ENCODE results near the gene MBNL2. TPM values are rescaled to one million over a fixed set of nuclear protein-coding genes. Genes with fewer than 3 reads are reported as not detected.

MBNL2 gene
- total and polyA plus RNA-seq, 10 of the 15 experiments (the other 5 are each of a cell fraction or from before 2014, with no cell fraction given): 1.6 to 9.7 (median 6.7) TPM

DNA sequence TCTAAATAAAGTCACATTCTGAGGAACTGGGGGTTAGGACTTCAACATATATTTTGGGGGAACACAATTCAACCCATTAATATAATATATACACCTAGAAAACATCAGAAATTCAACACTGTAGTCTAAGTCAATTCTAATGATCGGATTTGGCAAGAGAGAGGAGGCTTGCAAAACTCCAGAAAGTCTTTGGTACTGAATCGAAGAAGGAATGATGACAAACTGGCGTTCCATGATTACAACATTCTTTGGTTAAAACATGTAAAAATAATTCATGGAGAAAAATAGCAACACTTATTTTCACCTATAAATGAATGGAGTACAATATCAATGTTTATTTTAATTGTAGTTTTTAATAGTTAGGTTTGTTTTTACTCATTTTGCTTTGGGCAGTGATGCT is 62.4 kb downstream of the MBNL2 start:
- Histone ChIP-seq H3K27me3 (replicated peaks in 1 of 2; ENCODE audit: control insufficient read depth in 2 of 2, insufficient read depth in 2 of 2, low read length in 1 of 2) (no peaks in the 10 kb centered on the region), H3K4me2 (ENCODE audit: control insufficient read depth, insufficient read depth) (no peak overlapping the region), H3K9ac (ENCODE audit: control insufficient read depth, insufficient read depth, low read length) (no peak overlapping the region), H3K79me2 (ENCODE audit: control insufficient read depth, insufficient read depth, low read length) (no peaks in the 10 kb centered on the region), H3K4me1 (ENCODE audit: control insufficient read depth, insufficient read depth, low read length) (peaks cover 3% of the 10 kb centered on the region; the same call in 1 of the 2 replicates), H3K4me3 (no peak overlapping the region), H4K20me1 (ENCODE audit: control insufficient read depth, insufficient read depth) (peaks cover 4% of the 10 kb centered on the region; the same call in 1 of the 2 replicates), H2AFZ (ENCODE audit: control insufficient read depth, low read depth, low read length) (no peak overlapping the region), H3K9me3 (replicated peaks; ENCODE audit: control insufficient read depth, insufficient read depth, low read length) (no peaks in the 10 kb centered on the region), H3K36me3 (ENCODE audit: control insufficient read depth in 2 of 2, insufficient read depth in 2 of 2, low read length in 1 of 2) (no peaks in the 10 kb centered on the region; a peak in 1 of 4 replicates), H3K27ac (ENCODE audit: control insufficient read depth, insufficient read depth) (no peak overlapping the region)
- intact Hi-C loops (cut with micrococcal nuclease; ENCODE audit: unreplicated experiment): no loop called here
- no TSS peak for BruUV-seq (replicated peaks)
- TF ChIP-seq SREBF1 (IDR thresholded peaks at IDR 0.05; ENCODE audit: low read length) (no peak), RELA (IDR thresholded peaks at IDR 0.05; ENCODE audit: borderline replicate concordance, partially characterized antibody) (no peak), HCFC1 (IDR thresholded peaks at IDR 0.05; ENCODE audit: low read length) (no peak)
- WGBS (ENCODE audit: insufficient coverage, insufficient replicate concordance, low lambda C conversion rate, missing lambda C conversion rate): 98% methylated on average over 3 of the region's 3 CpGs
- CTCF ChIA-PET: no interaction called here
- SMC1A ChIA-PET (ENCODE audit: uncharacterized antibody, unreplicated experiment): no interaction called here
- no peak for ATAC-seq
- POLR2A ChIA-PET: no interaction called here
- in situ Hi-C loops (cut with MboI): no loop called here
- FAIRE-seq: no peak
- RAD21 ChIA-PET (ENCODE audit: unreplicated experiment): no interaction called here
- no peak for DNase-seq (ENCODE audit: low read depth, low spot score)

DNA sequence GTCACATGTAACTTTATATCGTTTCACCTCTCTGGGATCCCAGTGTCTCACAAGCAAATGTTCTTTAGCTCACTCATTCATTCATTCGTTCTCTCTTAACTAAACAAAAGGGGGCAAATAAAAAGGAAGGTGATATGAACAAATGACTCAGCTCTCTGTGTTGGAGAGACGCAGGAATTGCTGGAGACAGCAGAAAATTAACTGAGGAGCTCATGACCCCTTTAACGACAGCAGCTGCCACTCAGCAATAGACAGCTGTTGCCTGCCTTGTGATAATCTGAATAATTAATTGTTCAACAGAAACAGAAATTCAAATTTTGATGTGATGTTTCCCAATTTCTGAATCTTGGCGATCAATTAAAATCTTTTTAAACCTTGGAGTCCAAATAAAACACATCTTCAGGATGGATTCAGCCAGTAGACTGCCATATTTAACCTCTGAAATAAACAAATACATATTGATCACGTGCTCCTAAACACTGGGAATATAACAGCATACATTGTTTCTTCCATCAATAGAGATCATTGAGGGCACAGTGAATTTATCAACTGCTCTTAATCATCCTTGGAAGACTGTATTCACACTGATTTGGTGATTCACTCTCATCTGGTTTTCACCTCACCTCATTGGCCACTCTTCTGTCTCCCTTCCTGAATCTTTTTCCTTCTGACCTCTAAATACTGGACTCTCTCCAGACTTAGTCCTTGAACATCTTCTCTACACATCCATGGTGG is 63.3 kb downstream of the MBNL2 start:
- Histone ChIP-seq H3K27ac (ENCODE audit: control insufficient read depth, insufficient read depth) (no peak overlapping the region), H3K36me3 (ENCODE audit: control insufficient read depth in 2 of 2, insufficient read depth in 2 of 2, low read length in 1 of 2) (no peaks in the 10 kb centered on the region; a peak in 1 of 4 replicates), H3K27me3 (replicated peaks in 1 of 2; ENCODE audit: control insufficient read depth in 2 of 2, insufficient read depth in 2 of 2, low read length in 1 of 2) (no peaks in the 10 kb centered on the region), H3K4me2 (ENCODE audit: control insufficient read depth, insufficient read depth) (no peak overlapping the region), H3K4me3 (no peak overlapping the region), H3K9ac (ENCODE audit: control insufficient read depth, insufficient read depth, low read length) (no peak overlapping the region), H4K20me1 (ENCODE audit: control insufficient read depth, insufficient read depth) (peaks cover 4% of the 10 kb centered on the region; the same call in 1 of the 2 replicates), H3K79me2 (ENCODE audit: control insufficient read depth, insufficient read depth, low read length) (no peaks in the 10 kb centered on the region), H3K4me1 (ENCODE audit: control insufficient read depth, insufficient read depth, low read length) (peaks cover 3% of the 10 kb centered on the region), H2AFZ (ENCODE audit: control insufficient read depth, low read depth, low read length) (no peak overlapping the region), H3K9me3 (replicated peaks; ENCODE audit: control insufficient read depth, insufficient read depth, low read length) (no peaks in the 10 kb centered on the region)
- DNase-seq (ENCODE audit: low read depth, low spot score) (no peak), FAIRE-seq (no peak), ATAC-seq (no peak)
- TF ChIP-seq SMARCA5 (IDR thresholded peaks at IDR 0.05) (no peak), MXI1 (IDR thresholded peaks at IDR 0.05; ENCODE audit: low read depth, low read length) (no peak), EED (IDR thresholded peaks at IDR 0.05; ENCODE audit: low read depth) (no peak), DPF2 (IDR thresholded peaks at IDR 0.05) (no peak), PAX5 (IDR thresholded peaks at IDR 0.05; ENCODE audit: borderline replicate concordance, low read depth, low read length) (no peak), RAD21 (IDR thresholded peaks at IDR 0.05; ENCODE audit: insufficient read depth, low read depth, low read length) (no peak), STAT1 (conservative IDR thresholded peaks at IDR 0.05) (no peak), HDAC6 (IDR thresholded peaks at IDR 0.05; ENCODE audit: unreplicated experiment) (no peak)
- TF ChIP-seq, protein P1, sequence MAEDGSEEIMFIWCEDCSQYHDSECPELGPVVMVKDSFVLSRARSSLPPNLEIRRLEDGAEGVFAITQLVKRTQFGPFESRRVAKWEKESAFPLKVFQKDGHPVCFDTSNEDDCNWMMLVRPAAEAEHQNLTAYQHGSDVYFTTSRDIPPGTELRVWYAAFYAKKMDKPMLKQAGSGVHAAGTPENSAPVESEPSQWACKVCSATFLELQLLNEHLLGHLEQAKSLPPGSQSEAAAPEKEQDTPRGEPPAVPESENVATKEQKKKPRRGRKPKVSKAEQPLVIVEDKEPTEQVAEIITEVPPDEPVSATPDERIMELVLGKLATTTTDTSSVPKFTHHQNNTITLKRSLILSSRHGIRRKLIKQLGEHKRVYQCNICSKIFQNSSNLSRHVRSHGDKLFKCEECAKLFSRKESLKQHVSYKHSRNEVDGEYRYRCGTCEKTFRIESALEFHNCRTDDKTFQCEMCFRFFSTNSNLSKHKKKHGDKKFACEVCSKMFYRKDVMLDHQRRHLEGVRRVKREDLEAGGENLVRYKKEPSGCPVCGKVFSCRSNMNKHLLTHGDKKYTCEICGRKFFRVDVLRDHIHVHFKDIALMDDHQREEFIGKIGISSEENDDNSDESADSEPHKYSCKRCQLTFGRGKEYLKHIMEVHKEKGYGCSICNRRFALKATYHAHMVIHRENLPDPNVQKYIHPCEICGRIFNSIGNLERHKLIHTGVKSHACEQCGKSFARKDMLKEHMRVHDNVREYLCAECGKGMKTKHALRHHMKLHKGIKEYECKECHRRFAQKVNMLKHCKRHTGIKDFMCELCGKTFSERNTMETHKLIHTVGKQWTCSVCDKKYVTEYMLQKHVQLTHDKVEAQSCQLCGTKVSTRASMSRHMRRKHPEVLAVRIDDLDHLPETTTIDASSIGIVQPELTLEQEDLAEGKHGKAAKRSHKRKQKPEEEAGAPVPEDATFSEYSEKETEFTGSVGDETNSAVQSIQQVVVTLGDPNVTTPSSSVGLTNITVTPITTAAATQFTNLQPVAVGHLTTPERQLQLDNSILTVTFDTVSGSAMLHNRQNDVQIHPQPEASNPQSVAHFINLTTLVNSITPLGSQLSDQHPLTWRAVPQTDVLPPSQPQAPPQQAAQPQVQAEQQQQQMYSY (CRISPR knock-in tag; IDR thresholded peaks at IDR 0.05): no peak
- TF ChIP-seq, protein P2, sequence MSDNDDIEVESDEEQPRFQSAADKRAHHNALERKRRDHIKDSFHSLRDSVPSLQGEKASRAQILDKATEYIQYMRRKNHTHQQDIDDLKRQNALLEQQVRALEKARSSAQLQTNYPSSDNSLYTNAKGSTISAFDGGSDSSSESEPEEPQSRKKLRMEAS (IDR thresholded peaks at IDR 0.05; ENCODE audit: low read depth, low read length): no peak
- intact Hi-C loops (cut with micrococcal nuclease; ENCODE audit: unreplicated experiment): no loop called here
- POLR2A ChIA-PET: no interaction called here
- BruUV-seq (replicated peaks): no TSS peak
- RAD21 ChIA-PET (ENCODE audit: unreplicated experiment): interaction anchor here (0.5 kb wide), 1 partner anchor 94 kb away, joined by 3 read pairs; no protein-coding TSS in a partner anchor
- SMC1A ChIA-PET (ENCODE audit: uncharacterized antibody, unreplicated experiment): no interaction called here
- in situ Hi-C loops (cut with MboI): no loop called here
- WGBS (ENCODE audit: insufficient coverage, insufficient replicate concordance, low lambda C conversion rate, missing lambda C conversion rate): 97% methylated on average over 6 of the region's 6 CpGs
- CTCF ChIA-PET: no interaction called here

All from GM12878 (cell line).